Activated CD8-positive, alpha-beta memory T cell treated with anti-CD3 and anti-CD28 coated beads, Interleukin-2, amount 50 U/mL, for 24 hours (primary cell): ENCODE data around the gene PFDN1.
"Not testable (repeated sequence)": the region's sequence is repeated elsewhere in the genome, so short reads cannot be mapped to it uniquely, and the experiment has no call there.

ENCODE experiments used
- DNase-seq: peaks from one replicate; pipeline ENCODE4 v3.0.0-alpha.2; 2020; ENCODE audit errors: extremely low read depth

The PFDN1 gene

DNA sequence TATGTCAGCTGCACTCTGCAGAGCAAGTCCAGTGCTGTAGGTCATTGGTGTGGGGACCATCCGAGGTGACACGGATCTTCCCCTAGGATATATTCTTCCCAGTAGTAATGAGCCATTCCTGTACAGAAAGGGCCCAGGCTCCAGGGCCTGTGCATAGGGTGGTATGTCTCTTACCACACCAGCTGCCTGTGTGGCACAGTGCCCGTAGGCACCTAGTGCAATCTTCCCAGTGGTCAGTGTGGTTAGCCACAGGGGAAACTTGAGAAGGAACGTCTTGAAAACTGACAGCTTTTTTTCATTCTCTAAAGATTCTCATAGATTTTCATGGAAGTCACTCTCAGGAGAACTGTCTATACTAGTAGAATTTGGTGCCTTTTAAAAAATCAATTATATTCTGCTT, 88.1 kb downstream of the PFDN1 start:
- no peak for DNase-seq

DNA sequence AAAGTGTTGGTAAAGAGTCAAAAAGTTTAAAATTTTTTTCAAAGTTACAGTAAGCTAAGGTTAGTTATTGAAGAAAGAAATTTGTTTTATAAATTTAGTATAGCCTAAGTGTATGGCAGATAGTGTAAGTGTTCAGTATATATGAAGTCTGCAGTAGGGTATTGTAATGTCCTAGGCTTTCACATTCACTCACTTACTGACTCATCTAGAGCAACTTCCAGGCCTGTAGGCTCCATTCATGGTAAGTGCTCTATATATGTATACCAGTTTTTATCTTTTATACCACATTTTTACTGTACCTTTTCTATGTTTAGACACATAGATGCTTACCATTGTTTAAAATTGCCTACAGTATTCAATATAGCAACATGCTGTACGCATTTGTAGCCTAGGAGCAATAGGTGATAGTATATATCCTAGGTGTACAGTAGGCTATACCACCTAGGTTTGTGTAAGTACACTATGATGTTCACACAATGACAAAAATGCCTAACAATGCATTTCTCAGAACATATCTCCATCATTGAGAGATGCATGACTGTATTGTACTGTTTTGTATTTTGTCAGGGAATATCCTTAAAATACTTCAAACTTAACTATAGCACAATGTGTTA, 89.4 kb downstream of the PFDN1 start:
- DNase-seq, result no peak

DNA sequence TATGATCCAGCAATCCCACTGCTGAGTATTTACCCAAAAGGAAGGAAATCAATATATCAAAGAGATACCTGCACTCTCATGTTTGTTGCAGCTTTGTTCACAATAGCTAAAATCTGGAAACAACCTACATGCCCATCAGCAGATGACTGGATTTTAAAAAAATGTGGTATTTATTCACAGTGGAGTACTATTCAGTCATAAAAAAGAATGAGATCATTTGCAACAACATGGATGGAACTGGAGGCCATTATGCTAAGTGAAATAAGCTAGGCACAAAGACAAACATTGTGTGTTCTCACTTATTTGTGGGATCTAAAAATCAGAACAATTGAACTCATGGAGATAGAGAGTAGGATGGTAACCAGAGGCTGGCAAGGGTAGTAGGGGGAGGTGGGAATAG, 94.8 kb downstream of the PFDN1 start:
- DNase-seq, result no peak

DNA sequence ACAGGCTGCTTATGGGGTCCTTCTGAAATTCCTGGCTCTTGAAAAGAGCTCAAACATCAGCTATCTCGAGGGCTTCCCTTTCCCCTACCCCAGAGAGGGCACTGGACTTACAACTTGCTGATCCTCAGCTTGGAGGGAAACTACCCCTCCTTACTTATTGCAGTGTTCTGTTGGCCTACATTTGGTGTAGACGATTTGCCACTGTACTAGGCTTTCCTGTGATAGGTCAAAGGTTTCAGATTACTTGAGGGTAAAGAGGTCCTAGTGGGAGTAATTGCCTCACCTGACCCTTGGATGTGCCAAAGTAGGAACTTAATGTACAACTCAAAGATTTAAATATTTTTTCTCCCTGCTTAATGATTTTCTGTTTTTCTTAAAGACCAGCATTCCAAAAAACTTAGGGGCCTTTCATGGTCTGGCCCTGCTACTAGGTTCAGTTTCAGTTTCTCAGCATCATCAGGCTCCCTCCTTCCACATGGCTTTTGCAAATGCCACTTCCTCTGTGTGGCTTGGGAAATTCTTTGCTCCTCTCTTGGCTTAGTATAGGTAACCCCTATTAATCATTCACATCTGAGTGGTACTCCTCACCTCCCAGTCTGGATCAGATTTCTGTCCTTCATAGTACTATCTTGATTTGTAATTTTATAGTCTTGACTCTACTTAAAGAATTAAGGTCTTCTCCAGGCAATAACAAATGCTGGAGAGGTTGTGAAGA, 95.5 kb downstream of the PFDN1 start:
- DNase-seq, result no peak

DNA sequence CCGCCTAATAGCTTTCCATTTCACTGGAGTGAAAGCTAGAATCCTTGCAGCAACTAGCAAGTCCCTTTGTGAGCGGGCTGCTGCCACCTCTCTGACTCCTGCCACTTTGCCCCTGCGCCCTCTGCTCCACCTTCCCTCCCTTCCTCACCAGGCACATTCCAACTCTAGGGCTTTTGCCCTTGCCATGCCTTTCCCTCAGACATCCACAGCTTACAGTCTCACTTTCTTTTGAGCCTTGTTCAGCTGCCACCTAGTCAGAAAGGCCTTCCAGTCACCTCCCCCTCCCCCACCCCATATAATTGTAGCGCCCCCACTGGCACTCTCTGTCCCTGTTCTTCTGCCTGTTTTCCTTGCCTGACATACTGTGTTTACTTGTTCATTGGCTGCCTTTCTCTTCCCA, 96.9 kb downstream of the PFDN1 start:
- DNase-seq, result no peak

- no peak for DNase-seq
Observed at GRCh38 chr5:140205216-140205615, 97.7 kb downstream of the PFDN1 start.

DNA sequence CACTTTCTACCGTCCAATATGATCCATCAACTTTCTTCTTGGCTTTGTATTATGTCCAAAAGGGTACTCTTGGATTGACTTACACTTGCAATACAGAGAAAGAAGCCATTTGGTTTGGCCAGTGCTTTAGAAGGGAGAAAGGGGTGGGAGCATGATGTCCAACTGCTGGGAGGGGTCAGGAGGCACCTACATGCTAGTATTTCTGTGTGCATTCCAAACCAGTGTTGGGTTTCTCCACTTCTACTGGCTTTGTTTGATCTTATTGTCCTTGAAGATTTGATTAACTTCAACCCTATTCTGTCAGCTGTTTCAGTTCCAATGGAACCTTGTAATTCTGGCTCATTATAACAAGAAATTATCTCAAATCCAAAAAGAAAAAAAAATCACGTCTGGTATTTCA, 100.3 kb downstream of the PFDN1 start:
- DNase-seq, result no peak

DNA sequence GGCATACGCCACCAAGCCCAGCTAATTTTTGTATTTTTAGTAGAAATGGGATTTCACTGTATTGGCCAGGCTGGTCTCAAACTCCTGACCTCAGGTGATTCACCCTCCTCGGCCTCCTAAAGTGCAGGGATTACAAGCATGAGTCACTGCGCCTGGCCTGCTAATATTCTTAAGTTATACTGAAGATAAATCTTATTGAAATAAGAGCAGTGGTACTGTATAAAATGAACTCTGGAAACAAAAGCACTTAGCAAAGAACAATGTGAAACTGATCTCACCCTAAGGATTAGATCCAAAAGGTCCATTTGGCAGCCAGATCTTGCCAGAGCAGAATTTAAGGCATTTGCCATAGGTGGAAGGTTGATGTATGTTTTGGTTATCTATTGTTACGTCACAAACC, 100.8 kb downstream of the PFDN1 start:
- no peak for DNase-seq

- DNase-seq, result not testable (repeated sequence)
Observed at GRCh38 chr5:140198915-140199314, 104.0 kb downstream of the PFDN1 start.

- no peak for DNase-seq
Observed at GRCh38 chr5:140197023-140197422, 105.9 kb downstream of the PFDN1 start.

GRCh38 chr5:140196115-140196814, 106.6 kb downstream of the PFDN1 start:
- DNase-seq, result no peak
